ENCODE measurements around the gene SERINC4.
"Not testable (repeated sequence)": the region's sequence is repeated elsewhere in the genome, so short reads cannot be mapped to it uniquely, and the experiment has no call there.

The SERINC4 gene

GRCh38 chr15:43763819-43764446, 36.1 kb downstream of the SERINC4 start:
- DNase-seq (ENCODE audit: low read depth in 2 of 2, low spot score in 1 of 2): no peak

GRCh38 chr15:43762824-43763223, 37.2 kb downstream of the SERINC4 start:
- DNase-seq (ENCODE audit: low read depth in 2 of 2, low spot score in 1 of 2): no peak

- DNase-seq (ENCODE audit: low read depth in 2 of 2, low spot score in 1 of 2): no peak
Observed at GRCh38 chr15:43751885-43752284, 48.1 kb downstream of the SERINC4 start.

DNA sequence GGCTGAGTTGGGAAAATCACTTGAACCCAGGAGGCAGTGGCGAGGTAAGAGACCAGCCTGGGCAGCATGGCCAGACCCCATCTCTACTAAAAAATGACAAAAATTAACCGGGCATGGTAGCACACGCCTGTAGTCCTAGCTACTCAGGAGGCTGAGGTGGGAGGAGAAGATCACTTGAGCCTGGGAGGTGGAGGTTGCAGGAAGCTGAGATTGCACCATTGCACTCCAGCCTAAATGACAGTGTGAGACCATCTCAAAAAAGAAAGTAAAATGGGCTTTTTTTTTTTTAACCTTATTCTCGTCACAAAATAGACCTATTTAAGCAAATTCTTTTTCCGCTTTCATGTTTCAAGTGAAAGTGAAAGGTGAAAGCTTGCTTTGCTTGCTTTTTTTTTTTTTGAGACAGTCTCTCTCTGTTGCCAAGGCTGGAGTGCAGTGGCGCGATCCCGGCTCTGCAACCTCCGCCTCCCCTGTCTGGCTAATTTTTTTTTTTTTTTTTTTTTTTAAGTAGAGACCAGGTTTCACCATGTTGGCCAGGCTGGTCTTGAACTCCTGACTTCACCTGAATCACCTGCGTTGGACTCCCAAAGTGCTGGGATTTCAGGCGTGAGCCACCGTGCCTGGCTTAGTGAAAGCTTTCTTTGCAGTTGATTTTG, 50.2 kb downstream of the SERINC4 start:
- peak in 1 of 2 donors; percentile 18 for DNase-seq (ENCODE audit: low read depth in 2 of 2, low spot score in 1 of 2)

DNA sequence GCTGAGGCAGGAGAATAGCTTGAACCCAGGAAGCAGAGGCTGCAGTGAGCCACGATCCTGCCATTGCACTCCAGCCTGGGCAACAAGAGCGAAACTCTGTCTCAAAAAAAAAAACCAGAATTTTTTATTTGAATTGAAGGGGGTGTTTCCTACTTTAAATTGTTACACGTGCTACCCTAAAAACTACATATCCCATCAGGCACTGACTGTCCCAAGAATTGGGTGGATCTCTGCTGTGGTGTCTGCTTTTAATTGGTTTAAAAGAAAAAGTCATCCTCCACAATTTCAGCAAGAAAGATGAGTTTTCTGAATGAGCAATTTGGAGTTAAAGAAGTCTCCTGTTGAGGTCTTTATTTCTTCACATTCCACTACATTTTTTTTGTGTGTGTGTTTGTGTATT, 51.6 kb downstream of the SERINC4 start:
- no peak for DNase-seq (ENCODE audit: low read depth in 2 of 2, low spot score in 1 of 2)

DNA sequence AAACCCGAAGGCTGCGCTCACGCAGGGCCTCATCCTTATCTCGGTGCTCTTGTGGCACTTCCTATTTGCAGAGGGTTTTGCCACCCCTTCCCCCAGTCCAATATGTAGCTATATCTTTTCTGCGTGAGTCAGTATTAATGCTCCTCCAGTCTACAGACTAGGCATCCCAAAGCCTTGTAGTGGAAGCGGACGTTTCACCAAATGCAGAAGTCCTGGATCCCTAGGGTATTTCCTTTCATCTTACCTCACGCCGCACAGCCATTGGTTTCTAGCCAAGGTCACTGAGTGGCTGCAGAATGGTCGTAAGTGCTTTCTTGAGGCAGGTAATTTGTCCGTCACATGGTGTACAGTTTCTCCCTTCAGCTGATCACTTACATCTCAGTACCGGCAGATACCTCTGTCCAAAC, 53.1 kb downstream of the SERINC4 start:
- not testable (repeated sequence) for DNase-seq (ENCODE audit: low read depth in 2 of 2, low spot score in 1 of 2)

DNA sequence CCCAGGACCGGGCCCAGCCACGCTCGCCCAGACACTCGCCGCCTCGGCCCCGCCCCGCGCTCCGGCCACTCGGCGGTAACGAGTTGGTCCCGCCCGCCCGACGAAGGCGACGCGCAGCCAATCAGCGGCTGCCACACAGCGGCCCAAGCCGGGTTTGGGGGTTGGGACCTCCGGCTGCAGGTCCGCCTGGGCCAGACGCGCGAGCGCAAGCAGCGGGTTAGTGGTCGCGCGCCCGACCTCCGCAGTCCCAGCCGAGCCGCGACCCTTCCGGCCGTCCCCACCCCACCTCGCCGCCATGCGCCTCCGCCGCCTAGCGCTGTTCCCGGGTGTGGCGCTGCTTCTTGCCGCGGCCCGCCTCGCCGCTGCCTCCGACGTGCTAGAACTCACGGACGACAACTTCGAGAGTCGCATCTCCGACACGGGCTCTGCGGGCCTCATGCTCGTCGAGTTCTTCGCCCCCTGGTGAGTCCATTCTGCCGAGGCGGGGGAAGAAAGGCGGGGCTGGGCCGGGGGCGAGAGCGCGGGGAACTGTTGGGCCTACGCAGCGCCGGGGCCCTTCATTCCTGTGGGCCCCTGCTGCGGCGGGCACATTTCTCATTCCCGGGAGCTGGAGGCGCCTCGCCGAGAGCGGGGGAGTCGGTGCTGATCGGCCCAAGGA, 53.6 kb downstream of the SERINC4 start, which contains the start of gene PDIA3:
Gene PDIA3, plus strand, starts transcription at position 194 of the 658 bp plus-strand sequence. Its CDS starts 102 bp downstream, at position 296.
- peak; percentile 51 to 80 for DNase-seq (ENCODE audit: low read depth in 2 of 2, low spot score in 1 of 2)
